HG02642 (cell line): ENCODE data around the gene KLHL2.
A peak's percentile ranks its signal among the peaks of the same experiment; 100 is the strongest.
"Not testable (repeated sequence)": the region's sequence is repeated elsewhere in the genome, so short reads cannot be mapped to it uniquely, and the experiment has no call there.

Experiments
- ATAC-seq: cut with Tn5 transposase; IDR thresholded peaks from one replicate; pipeline ENCODE4 v1.9.1; 2021; ENCODE audit warnings: mild to moderate bottlenecking; ENCODE audit not compliant: unreplicated experiment, poor library complexity

Gene KLHL2, protein sequence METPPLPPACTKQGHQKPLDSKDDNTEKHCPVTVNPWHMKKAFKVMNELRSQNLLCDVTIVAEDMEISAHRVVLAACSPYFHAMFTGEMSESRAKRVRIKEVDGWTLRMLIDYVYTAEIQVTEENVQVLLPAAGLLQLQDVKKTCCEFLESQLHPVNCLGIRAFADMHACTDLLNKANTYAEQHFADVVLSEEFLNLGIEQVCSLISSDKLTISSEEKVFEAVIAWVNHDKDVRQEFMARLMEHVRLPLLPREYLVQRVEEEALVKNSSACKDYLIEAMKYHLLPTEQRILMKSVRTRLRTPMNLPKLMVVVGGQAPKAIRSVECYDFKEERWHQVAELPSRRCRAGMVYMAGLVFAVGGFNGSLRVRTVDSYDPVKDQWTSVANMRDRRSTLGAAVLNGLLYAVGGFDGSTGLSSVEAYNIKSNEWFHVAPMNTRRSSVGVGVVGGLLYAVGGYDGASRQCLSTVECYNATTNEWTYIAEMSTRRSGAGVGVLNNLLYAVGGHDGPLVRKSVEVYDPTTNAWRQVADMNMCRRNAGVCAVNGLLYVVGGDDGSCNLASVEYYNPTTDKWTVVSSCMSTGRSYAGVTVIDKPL

GRCh38 chr4:165207431-165208220 is at the start of gene KLHL2:
KLHL2 (plus strand) TSS chr4:165207561; CDS start chr4:165207877, 316 bp downstream.
- peak; percentile 95 for ATAC-seq

- ATAC-seq, result no peak
Observed at GRCh38 chr4:165158762-165159161, 48.6 kb upstream of the KLHL2 start.

DNA sequence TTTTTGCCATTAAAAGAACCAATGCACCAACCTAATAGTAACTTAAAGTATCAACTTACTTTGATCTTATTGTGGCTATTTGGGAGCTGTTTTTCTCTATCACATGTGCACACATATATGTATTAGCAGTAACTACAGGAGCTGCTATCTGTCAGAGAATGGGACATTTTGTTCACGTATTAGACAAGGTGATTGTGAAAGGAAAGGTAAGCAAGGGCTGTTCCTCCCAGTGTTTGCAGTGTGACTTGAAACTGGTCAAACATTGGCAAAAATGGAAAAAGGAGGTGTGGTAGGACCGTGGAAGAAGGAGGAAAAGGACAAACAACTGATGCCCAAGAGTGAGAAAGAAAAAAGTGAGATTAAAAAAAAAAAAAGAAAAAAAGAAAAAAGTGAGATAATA is 43.1 kb upstream of the KLHL2 start:
- ATAC-seq, result no peak

DNA sequence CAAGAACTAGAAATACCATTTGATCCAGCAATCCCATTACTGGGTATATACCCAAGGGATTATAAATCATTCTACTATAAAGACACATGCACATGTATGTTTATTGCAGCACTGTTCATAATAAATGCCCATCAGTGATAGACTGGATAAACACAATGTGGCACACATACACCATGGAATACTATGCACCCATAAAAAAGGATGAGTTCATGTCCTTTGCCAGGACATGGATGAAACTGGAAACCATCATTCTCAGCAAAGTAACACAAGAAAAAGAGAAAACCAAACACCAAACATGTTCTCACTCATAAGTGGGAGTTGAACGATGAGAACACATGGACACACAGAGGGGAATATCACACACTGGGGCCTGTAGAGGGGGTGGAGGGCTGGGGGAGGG is 40.5 kb upstream of the KLHL2 start:
- ATAC-seq, result not testable (repeated sequence)

GRCh38 chr4:165167650-165168049 is 39.7 kb upstream of the KLHL2 start:
- ATAC-seq, result no peak

- ATAC-seq, result no peak
Observed at GRCh38 chr4:165170819-165171218, 36.5 kb upstream of the KLHL2 start.

- not testable (repeated sequence) for ATAC-seq
Observed at GRCh38 chr4:165175470-165175869, 31.9 kb upstream of the KLHL2 start.

- no peak for ATAC-seq
Observed at GRCh38 chr4:165175879-165176278, 31.5 kb upstream of the KLHL2 start.

DNA sequence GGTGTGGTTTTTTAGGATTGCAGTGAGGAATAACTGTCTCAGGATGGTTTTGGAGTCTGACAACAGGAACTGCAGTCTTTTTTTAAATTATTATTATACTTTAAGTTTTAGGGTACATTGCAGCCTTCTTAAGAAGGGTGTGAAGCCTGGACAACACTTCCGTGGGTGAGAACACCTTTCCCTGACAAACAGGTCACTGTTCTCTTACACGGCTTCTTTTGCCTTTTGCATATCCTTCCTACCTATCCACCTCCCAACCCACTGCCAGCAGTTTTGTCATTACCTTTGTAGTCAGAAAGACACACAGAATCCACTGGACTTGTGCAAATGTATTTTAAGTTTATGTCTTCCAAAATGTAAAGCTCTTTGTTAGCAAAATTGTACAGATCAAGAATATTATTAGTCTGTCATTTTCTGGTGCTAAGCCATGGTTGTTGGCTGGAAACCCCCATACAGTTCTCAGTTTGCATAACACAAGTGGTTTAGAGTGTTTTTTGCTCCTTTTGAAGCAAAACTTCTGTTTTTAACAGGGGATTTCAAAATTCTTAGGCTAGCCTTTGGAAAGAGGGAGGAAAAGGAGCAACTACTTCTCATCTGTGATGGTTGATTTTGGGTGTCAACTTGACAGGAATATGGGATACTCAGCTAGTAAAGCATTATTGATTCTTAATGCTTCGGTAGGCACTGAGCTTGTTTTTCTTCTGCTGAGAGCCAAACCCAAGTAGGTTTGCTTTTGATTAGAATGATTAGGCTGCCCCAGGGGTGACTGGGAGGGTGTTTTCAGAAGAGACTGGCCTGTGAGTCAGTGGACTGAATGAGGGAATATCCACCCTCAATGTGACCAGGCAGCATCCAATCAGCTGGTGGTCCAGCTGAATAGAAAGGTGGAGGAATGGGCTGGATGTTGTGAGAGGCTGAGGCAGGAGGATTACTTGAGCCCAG is 29.4 kb upstream of the KLHL2 start:
- ATAC-seq, result peak; percentile 79

GRCh38 chr4:165184220-165184619 is 23.1 kb upstream of the KLHL2 start:
- ATAC-seq, result no peak

DNA sequence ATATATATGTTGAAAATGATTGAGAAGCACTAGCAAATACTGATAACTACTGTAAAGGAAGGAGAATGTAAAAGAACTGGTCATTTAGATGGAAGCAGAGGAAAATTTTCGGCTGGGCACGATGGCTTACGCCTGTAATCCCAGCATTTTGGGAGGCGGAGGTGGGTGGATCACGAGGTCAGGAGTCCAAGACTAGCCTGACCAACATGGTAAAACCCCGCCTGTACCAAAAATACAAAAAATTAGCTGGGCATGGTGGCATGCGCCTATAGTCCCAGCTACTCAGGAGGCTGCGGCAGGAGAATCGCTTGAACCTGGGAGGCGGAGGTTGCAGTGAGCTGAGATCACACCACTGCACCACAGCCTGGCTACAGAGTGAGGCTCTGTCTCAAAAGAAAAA is 22.4 kb upstream of the KLHL2 start:
- ATAC-seq, result not testable (repeated sequence)

DNA sequence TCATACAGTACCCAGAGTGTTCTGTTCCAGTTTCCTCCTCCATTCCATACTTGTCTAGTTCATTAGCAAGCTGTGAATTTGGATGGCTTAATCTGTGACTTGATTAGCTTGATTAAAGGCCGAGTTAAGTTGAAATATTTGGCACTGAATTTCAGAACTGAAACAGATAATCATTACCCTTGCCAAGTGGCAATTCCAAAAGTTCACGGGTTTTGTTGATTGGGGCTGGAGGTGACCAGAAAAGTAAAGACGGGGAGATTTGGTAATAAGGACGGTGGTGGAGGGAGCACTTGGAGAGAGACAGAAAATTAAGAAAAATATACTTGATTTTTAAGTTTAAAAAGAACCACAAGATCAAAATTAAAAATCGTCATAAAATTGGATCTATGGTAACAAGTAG is 21.9 kb upstream of the KLHL2 start:
- no peak for ATAC-seq

GRCh38 chr4:165190591-165191347 is 16.6 kb upstream of the KLHL2 start:
- no peak for ATAC-seq

GRCh38 chr4:165191348-165191656 is 16.1 kb upstream of the KLHL2 start:
- no peak for ATAC-seq

- no peak for ATAC-seq
Observed at GRCh38 chr4:165191814-165192499, 15.4 kb upstream of the KLHL2 start.

- no peak for ATAC-seq
Observed at GRCh38 chr4:165192500-165192898, 14.9 kb upstream of the KLHL2 start.

DNA sequence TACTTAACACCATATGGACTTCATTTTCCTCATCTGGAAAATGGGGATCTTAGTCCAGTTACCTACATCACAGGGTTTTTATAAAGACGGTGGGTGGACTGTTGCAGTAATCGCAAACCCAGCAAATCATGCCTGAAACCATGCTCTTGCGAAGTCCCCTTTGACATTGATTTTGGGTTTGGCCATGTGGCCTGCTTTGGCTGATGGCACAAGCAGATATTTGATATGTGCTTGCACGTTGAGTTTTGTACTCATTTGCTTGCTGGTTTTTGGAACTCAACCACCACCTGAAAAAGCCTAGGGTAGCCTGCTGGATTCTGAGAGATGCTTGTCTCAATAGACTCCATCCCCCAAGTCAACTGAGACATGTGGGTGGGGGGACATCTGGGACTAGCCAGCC is 14.4 kb upstream of the KLHL2 start:
- no peak for ATAC-seq

GRCh38 chr4:165194368-165194767 is 13.0 kb upstream of the KLHL2 start:
- ATAC-seq, result no peak

GRCh38 chr4:165198329-165198728 is 9.0 kb upstream of the KLHL2 start:
- no peak for ATAC-seq
